Activated CD8-positive, alpha-beta memory T cell treated with anti-CD3 and anti-CD28 coated beads for 4 hours (primary cell): Measurements from ENCODE around the gene CEP128.
"Not testable (repeated sequence)": the region's sequence is repeated elsewhere in the genome, so short reads cannot be mapped to it uniquely, and the experiment has no call there.

Experiments used
- DNase-seq, 2 donors: peaks; one replicate each; pipeline ENCODE4 v3.0.0-alpha.2; 2020; ENCODE audit warnings: low read depth in 2 of 2

Gene CEP128

GRCh38 chr14:80953211-80953610 lies 11.7 kb upstream of the CEP128 start:
- not testable (repeated sequence) for DNase-seq

- DNase-seq: no peak
Measured at GRCh38 chr14:80951491-80951890, 10.0 kb upstream of the CEP128 start.

- no peak for DNase-seq
Measured at GRCh38 chr14:80948291-80948690, 6.8 kb upstream of the CEP128 start.

- DNase-seq: no peak
Measured at GRCh38 chr14:80946797-80947196, 5.3 kb upstream of the CEP128 start.

GRCh38 chr14:80946187-80946586 lies 4.6 kb upstream of the CEP128 start:
- DNase-seq: no peak

- no peak for DNase-seq
Measured at GRCh38 chr14:80944861-80945617, 3.5 kb upstream of the CEP128 start.

- DNase-seq: no peak
Measured at GRCh38 chr14:80942191-80942600, 658 bp upstream of the CEP128 start.

GRCh38 chr14:80940146-80940545 lies 1.4 kb downstream of the CEP128 start:
- DNase-seq: no peak

GRCh38 chr14:80933686-80934085 lies 7.9 kb downstream of the CEP128 start:
- DNase-seq: no peak

GRCh38 chr14:80933282-80933681 lies 8.3 kb downstream of the CEP128 start:
- no peak for DNase-seq

GRCh38 chr14:80930836-80931389 lies 10.6 kb downstream of the CEP128 start:
- no peak for DNase-seq

- DNase-seq: no peak
Measured at GRCh38 chr14:80930095-80930494, 11.4 kb downstream of the CEP128 start.

- DNase-seq: no peak
Measured at GRCh38 chr14:80927083-80927989, 14.2 kb downstream of the CEP128 start.

GRCh38 chr14:80926397-80927082 lies 15.0 kb downstream of the CEP128 start:
- no peak for DNase-seq

GRCh38 chr14:80924365-80925103 lies 17.0 kb downstream of the CEP128 start:
- no peak for DNase-seq

- DNase-seq: no peak
Measured at GRCh38 chr14:80923368-80923767, 18.2 kb downstream of the CEP128 start.

GRCh38 chr14:80919622-80920021 lies 21.9 kb downstream of the CEP128 start:
- DNase-seq: no peak

- DNase-seq: not testable (repeated sequence)
Measured at GRCh38 chr14:80912013-80912412, 29.5 kb downstream of the CEP128 start.

GRCh38 chr14:80906946-80907345 lies 34.6 kb downstream of the CEP128 start:
- no peak for DNase-seq

- no peak for DNase-seq
Measured at GRCh38 chr14:80906336-80906735, 35.2 kb downstream of the CEP128 start.

- DNase-seq: no peak
Measured at GRCh38 chr14:80902608-80903007, 38.9 kb downstream of the CEP128 start.
